ENCODE results near the gene F5. TPM values are rescaled to one million over a fixed set of nuclear protein-coding genes. Genes with fewer than 3 reads are reported as not detected.

F5 gene
- total and polyA plus RNA-seq, 9 of the 15 experiments (the other 6 are each of a cell fraction or from before 2014, with no cell fraction given) = 0.03 to 0.13 TPM; not detected in 7

- TF ChIP-seq SPI1 (IDR thresholded peaks at IDR 0.05; ENCODE audit: borderline replicate concordance, low read depth, low read length) (no peak), GABPA (tag; conservative IDR thresholded peaks at IDR 0.05; ENCODE audit: low read depth) (0 out of 2 replicates have a peak, but pooled peaks have one; percentile 36), RBM17 (IDR thresholded peaks at IDR 0.05; ENCODE audit: borderline replicate concordance, low read depth, low read length) (no peak), SOX6 (IDR thresholded peaks at IDR 0.05) (no peak), CTCFL (IDR thresholded peaks at IDR 0.05; ENCODE audit: borderline replicate concordance, insufficient read depth, low read depth, low read length, poor library complexity, severe bottlenecking) (no peak), CLOCK (CRISPR knock-in tag; IDR thresholded peaks at IDR 0.05; ENCODE audit: borderline replicate concordance) (no peak), PYGO2 (tag; IDR thresholded peaks at IDR 0.05) (0 out of 2 replicates have a peak, but pooled peaks have one; percentile 8), FOXJ3 (CRISPR knock-in tag; IDR thresholded peaks at IDR 0.05) (no peak), UBTF (IDR thresholded peaks at IDR 0.05; ENCODE audit: borderline replicate concordance in 1 of 2, low read depth in 2 of 2, low read length in 2 of 2) (0 out of 4 replicates have a peak, but pooled peaks of 1 of the 2 experiments have one; percentile 5), L3MBTL2 (IDR thresholded peaks at IDR 0.05) (peak; percentile 6; the same call in 1 of the 2 replicates), CREM (IDR thresholded peaks at IDR 0.05; ENCODE audit: low read depth) (no peak), MED1 (CRISPR knock-in tag; IDR thresholded peaks at IDR 0.05; ENCODE audit: borderline replicate concordance) (no peak)
Measured at GRCh38 chr1:169486281-169487051, 99.8 kb downstream of the F5 start (continued).
